C4-2B (cell line): ENCODE results near the gene ALDH3A1.

ENCODE experiments used
- ZFX ChIP-seq: fragments of 450-650 bp; IDR thresholded peaks from 2 replicates; pipeline ENCODE4 v1.6.1; 2017
- TF ChIP-seq, protein P1 (sequence below): fragments of 450-650 bp; conservative IDR thresholded peaks from 2 replicates; pipeline ENCODE4 v1.5.1; 2017; ENCODE audit warnings: mild to moderate bottlenecking

DNA sequence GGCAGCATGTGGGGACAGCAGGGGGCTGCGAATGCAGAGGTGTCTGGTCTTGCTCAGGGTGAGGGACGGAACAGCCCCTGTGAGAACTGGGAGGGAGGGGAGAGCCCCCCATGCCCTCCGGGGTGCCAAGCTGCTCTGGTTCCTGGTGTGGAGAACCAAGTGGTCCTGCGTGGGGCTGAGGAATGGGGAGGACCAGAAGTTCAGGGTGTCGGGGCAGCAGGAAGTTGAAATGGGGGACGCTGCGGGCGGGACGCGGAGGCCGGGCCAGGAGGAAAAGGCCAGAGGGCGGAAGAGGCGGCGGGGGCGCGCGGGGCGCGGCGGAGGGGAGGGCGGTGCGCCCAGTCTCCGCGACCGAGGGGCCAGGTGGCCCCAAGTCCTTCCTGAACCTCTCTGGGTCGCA is 3.6 kb downstream of the ALDH3A1 start:
- TF ChIP-seq, protein P1, sequence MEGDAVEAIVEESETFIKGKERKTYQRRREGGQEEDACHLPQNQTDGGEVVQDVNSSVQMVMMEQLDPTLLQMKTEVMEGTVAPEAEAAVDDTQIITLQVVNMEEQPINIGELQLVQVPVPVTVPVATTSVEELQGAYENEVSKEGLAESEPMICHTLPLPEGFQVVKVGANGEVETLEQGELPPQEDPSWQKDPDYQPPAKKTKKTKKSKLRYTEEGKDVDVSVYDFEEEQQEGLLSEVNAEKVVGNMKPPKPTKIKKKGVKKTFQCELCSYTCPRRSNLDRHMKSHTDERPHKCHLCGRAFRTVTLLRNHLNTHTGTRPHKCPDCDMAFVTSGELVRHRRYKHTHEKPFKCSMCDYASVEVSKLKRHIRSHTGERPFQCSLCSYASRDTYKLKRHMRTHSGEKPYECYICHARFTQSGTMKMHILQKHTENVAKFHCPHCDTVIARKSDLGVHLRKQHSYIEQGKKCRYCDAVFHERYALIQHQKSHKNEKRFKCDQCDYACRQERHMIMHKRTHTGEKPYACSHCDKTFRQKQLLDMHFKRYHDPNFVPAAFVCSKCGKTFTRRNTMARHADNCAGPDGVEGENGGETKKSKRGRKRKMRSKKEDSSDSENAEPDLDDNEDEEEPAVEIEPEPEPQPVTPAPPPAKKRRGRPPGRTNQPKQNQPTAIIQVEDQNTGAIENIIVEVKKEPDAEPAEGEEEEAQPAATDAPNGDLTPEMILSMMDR = no peak
- TF ChIP-seq ZFX = no peak
